ENCODE data around the gene SGPP1. TPM values are rescaled to one million over a fixed set of nuclear protein-coding genes. Genes with fewer than 3 reads are reported as not detected.

Gene SGPP1
- polyA plus RNA-seq, 2 donors = 2.5 to 4.5 TPM

DNA sequence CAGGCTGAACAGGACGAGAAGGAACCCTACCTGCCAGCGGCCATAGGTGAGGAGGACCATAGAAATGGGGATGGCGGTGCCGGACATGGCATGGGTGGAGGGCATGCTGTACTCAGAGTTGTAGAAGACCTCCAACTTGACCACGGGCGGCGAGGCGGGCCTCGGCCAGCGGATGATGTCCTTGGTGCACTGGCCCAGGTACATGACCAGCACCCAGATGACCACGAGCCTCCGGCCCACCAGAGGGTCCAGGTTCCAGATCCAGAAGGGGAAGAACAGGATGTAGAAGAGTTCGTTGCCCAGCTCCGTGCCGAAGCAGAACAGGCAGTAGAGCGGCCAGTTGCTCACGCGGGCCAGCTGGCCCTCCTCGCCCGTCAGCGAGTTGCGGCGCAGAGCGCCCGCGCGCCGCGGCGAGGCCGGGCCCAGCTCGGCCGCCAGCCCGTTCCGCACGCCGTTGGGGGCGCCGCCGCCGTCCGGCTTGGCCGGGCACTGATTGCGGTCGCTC lies 582 bp downstream of the SGPP1 start:
- H3K4me1 ChIP-seq (ENCODE audit: control insufficient read depth in 2 of 2, insufficient read depth in 2 of 2, low read length in 1 of 2) = no peaks in the 10 kb centered on the region
- 1% methylated on average over 38 to 45 of the region's 45 CpGs for WGBS, 2 donors

DNA sequence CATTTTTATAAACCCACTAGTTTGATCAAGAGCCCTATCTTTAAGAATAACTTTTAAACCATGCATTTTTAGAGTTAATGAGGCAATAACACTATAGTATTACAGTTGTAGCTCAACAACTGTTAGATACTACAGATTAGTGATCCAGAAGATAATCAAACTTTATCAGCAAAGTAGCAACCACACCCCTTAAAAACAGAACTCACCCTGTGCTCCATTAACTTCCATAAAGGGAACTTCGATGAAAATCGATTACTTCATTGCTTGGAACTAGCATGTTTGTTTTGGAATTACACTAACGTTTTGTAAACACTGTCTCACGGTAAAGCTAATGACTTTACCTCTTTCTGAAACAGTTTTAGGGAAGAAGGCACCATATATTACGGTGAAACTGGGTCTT lies 1.4 kb downstream of the SGPP1 start:
- H3K4me1 ChIP-seq (ENCODE audit: control insufficient read depth in 2 of 2, insufficient read depth in 2 of 2, low read length in 1 of 2) = no peaks in the 10 kb centered on the region
- H3K27ac ChIP-seq (ENCODE audit: low read depth in 2 of 2, low read length in 1 of 2) = no peak overlapping the region
- no peaks in the 10 kb centered on the region for H3K27me3 ChIP-seq (ENCODE audit: control insufficient read depth in 1 of 2, insufficient read depth in 2 of 2, low read length in 2 of 2)
- H3K36me3 ChIP-seq (ENCODE audit: control insufficient read depth in 2 of 2, insufficient read depth in 2 of 2, low read length in 1 of 2) = no peaks in the 10 kb centered on the region
- H3K4me3 ChIP-seq (ENCODE audit: low read depth in 1 of 2, low read length in 2 of 2) = peak overlapping the region in 1 of 2 donors; percentile 85
- 5 to 7% methylated on average over 5 of the region's 5 CpGs for WGBS, 2 donors
- H3K9me3 ChIP-seq (ENCODE audit: control insufficient read depth in 2 of 2, insufficient read depth in 1 of 2, low read depth in 1 of 2, low read length in 1 of 2) = no peaks in the 10 kb centered on the region

More for the DNA sequence above, 582 bp downstream of the SGPP1 start:
- Histone ChIP-seq H3K9me3 (ENCODE audit: control insufficient read depth in 2 of 2, insufficient read depth in 1 of 2, low read depth in 1 of 2, low read length in 1 of 2) (no peaks in the 10 kb centered on the region), H3K36me3 (ENCODE audit: control insufficient read depth in 2 of 2, insufficient read depth in 2 of 2, low read length in 1 of 2) (no peaks in the 10 kb centered on the region), H3K27ac (ENCODE audit: low read depth in 2 of 2, low read length in 1 of 2) (peak overlapping the region; percentile 81 to 83), H3K27me3 (ENCODE audit: control insufficient read depth in 1 of 2, insufficient read depth in 2 of 2, low read length in 2 of 2) (no peaks in the 10 kb centered on the region), H3K4me3 (ENCODE audit: low read depth in 1 of 2, low read length in 2 of 2) (peak overlapping the region; percentile 85 to 97)

DNA sequence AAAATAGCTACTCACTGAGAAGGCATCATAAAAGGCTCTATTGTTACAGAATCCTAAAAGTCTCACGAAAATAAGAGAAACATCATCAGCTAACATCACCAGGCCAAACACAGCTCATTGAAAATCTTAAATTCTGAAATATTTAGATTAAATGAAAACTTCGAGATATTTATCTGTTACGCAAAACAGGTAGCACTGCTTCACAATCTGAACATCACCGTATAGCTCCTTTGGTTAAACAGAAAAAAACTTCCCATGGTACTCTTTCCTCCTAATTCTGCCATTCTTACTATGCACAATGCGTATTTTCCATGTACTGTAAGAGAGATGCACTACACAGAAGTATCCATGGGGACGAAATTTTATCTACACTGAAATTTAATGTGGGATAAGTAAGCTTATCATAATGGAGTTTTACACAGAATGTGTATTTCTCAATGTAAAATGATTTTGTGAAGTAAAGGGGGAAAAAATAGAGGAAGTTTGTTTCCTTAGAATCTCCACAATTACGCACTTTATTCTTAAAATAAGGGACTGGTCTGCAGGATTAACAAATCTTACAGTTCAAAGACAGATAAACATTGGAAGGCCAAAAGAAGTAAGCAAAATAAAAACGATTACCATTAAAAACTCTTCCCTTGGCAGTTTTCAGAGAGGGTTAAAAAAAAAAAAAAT lies 1.9 kb downstream of the SGPP1 start:
- Histone ChIP-seq H3K4me3 (ENCODE audit: low read depth in 1 of 2, low read length in 2 of 2) (peak overlapping the region in 1 of 2 donors; percentile 85), H3K4me1 (ENCODE audit: control insufficient read depth in 2 of 2, insufficient read depth in 2 of 2, low read length in 1 of 2) (no peaks in the 10 kb centered on the region), H3K9me3 (ENCODE audit: control insufficient read depth in 2 of 2, insufficient read depth in 1 of 2, low read depth in 1 of 2, low read length in 1 of 2) (no peaks in the 10 kb centered on the region), H3K27ac (ENCODE audit: low read depth in 2 of 2, low read length in 1 of 2) (no peak overlapping the region), H3K36me3 (ENCODE audit: control insufficient read depth in 2 of 2, insufficient read depth in 2 of 2, low read length in 1 of 2) (no peaks in the 10 kb centered on the region), H3K27me3 (ENCODE audit: control insufficient read depth in 1 of 2, insufficient read depth in 2 of 2, low read length in 2 of 2) (no peaks in the 10 kb centered on the region)
- 63 to 70% methylated on average over 8 of the region's 8 CpGs for WGBS, 2 donors

DNA sequence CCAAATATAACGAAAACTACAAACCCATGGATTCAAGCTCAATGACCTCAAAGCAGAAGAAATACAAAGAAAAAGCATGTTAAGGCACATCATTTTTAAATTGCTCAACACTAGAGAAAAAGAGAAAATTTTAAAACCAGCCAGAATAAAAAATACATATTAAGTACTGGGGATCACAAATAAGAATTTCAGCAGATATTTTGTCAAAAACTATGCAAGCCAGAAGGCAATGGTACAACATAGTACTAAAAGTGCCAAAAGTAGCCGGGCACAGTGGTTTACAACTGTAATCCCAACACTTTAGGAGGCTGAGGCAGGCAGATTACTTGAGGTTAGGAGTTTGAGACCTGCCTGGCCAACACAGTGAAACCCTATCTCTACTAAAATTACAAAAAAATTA lies 10.2 kb downstream of the SGPP1 start:
- H3K4me3 ChIP-seq (ENCODE audit: low read depth in 1 of 2, low read length in 2 of 2) = no peak overlapping the region
- 80 to 85% methylated on average over 2 of the region's 2 CpGs for WGBS, 2 donors
- no peak overlapping the region for H3K27ac ChIP-seq (ENCODE audit: low read depth in 2 of 2, low read length in 1 of 2)
- no peaks in the 10 kb centered on the region for H3K36me3 ChIP-seq (ENCODE audit: control insufficient read depth in 2 of 2, insufficient read depth in 2 of 2, low read length in 1 of 2)
- no peaks in the 10 kb centered on the region for H3K27me3 ChIP-seq (ENCODE audit: control insufficient read depth in 1 of 2, insufficient read depth in 2 of 2, low read length in 2 of 2)
- peaks cover 0 to 4% of the 10 kb centered on the region in 2 donors for H3K4me1 ChIP-seq (ENCODE audit: control insufficient read depth in 2 of 2, insufficient read depth in 2 of 2, low read length in 1 of 2)
- no peaks in the 10 kb centered on the region for H3K9me3 ChIP-seq (ENCODE audit: control insufficient read depth in 2 of 2, insufficient read depth in 1 of 2, low read depth in 1 of 2, low read length in 1 of 2)

DNA sequence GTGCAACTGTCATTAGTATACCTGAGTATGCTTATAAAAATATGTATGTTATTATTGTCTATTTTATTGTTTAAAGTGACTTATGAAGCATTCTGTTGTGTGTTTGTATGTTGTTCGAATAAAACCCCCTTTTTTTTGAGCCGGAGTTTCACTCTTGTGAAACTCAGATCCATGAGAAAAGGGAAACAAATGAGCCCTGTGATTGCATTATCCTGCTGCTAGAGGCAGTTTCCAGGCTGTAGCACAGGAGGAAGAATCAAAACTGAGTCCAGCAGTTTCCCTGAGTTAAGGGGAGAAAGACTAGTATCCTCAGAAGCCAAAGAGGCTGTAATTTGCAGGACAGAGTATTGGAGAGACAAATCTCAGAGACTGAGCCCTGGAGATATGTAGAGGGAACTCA lies 12.5 kb downstream of the SGPP1 start:
- Histone ChIP-seq H3K4me1 (ENCODE audit: control insufficient read depth in 2 of 2, insufficient read depth in 2 of 2, low read length in 1 of 2) (peaks cover 0 to 4% of the 10 kb centered on the region in 2 donors), H3K27me3 (ENCODE audit: control insufficient read depth in 1 of 2, insufficient read depth in 2 of 2, low read length in 2 of 2) (no peaks in the 10 kb centered on the region), H3K27ac (ENCODE audit: low read depth in 2 of 2, low read length in 1 of 2) (no peak overlapping the region), H3K9me3 (ENCODE audit: control insufficient read depth in 2 of 2, insufficient read depth in 1 of 2, low read depth in 1 of 2, low read length in 1 of 2) (no peaks in the 10 kb centered on the region), H3K4me3 (ENCODE audit: low read depth in 1 of 2, low read length in 2 of 2) (no peak overlapping the region), H3K36me3 (ENCODE audit: control insufficient read depth in 2 of 2, insufficient read depth in 2 of 2, low read length in 1 of 2) (no peaks in the 10 kb centered on the region)
- 93 to 97% methylated on average over 2 of the region's 2 CpGs for WGBS, 2 donors

DNA sequence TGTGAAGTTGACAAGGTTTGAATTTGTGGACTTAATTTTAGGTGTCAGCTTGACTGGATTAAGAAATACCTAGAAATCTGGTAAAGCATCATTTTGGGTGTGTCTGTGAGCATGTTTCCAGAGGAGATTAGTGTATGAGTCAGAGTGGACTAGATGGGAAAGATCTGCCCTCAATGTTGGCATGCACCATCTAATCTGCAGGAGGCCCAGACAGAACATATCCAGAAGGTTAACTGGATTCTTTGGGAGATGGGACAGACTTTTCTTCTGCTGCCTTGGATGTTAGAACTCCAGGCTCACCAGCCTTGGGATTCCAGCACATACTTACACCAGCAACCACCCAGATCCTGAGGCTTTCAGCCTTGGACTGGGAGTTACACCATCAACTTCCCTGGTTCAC lies 14.1 kb downstream of the SGPP1 start:
- H3K9me3 ChIP-seq (ENCODE audit: control insufficient read depth in 2 of 2, insufficient read depth in 1 of 2, low read depth in 1 of 2, low read length in 1 of 2) = no peaks in the 10 kb centered on the region
- peaks cover 0 to 4% of the 10 kb centered on the region in 2 donors for H3K4me1 ChIP-seq (ENCODE audit: control insufficient read depth in 2 of 2, insufficient read depth in 2 of 2, low read length in 1 of 2)
- no peaks in the 10 kb centered on the region for H3K36me3 ChIP-seq (ENCODE audit: control insufficient read depth in 2 of 2, insufficient read depth in 2 of 2, low read length in 1 of 2)
- no peak overlapping the region for H3K4me3 ChIP-seq (ENCODE audit: low read depth in 1 of 2, low read length in 2 of 2)
- H3K27me3 ChIP-seq (ENCODE audit: control insufficient read depth in 1 of 2, insufficient read depth in 2 of 2, low read length in 2 of 2) = no peaks in the 10 kb centered on the region
- H3K27ac ChIP-seq (ENCODE audit: low read depth in 2 of 2, low read length in 1 of 2) = no peak overlapping the region

DNA sequence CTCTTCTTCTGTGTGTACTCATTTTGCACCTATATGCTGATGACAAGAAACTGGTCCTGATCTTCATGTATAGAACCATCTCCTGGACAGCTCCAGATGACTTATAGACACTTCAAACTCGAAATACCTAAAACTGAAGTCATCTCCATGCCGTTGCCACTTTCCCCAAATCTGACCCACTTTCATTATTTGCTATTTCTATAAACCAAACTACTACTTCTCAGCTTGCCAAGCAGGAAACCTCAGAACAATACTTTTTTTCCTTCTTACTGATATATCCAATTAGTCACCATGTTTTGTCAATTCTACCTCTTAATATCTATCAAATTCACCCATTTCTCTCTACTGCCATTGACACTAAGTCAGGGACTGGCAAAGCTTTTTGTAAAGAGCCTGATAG lies 14.8 kb downstream of the SGPP1 start:
- no peak overlapping the region for H3K27ac ChIP-seq (ENCODE audit: low read depth in 2 of 2, low read length in 1 of 2)
- no peaks in the 10 kb centered on the region for H3K27me3 ChIP-seq (ENCODE audit: control insufficient read depth in 1 of 2, insufficient read depth in 2 of 2, low read length in 2 of 2)
- H3K4me1 ChIP-seq (ENCODE audit: control insufficient read depth in 2 of 2, insufficient read depth in 2 of 2, low read length in 1 of 2) = peaks cover 0 to 4% of the 10 kb centered on the region in 2 donors
- H3K4me3 ChIP-seq (ENCODE audit: low read depth in 1 of 2, low read length in 2 of 2) = no peak overlapping the region
- H3K36me3 ChIP-seq (ENCODE audit: control insufficient read depth in 2 of 2, insufficient read depth in 2 of 2, low read length in 1 of 2) = no peaks in the 10 kb centered on the region
- WGBS, 2 donors = 58 to 65% methylated on average over 2 of the region's 2 CpGs
- no peaks in the 10 kb centered on the region for H3K9me3 ChIP-seq (ENCODE audit: control insufficient read depth in 2 of 2, insufficient read depth in 1 of 2, low read depth in 1 of 2, low read length in 1 of 2)

DNA sequence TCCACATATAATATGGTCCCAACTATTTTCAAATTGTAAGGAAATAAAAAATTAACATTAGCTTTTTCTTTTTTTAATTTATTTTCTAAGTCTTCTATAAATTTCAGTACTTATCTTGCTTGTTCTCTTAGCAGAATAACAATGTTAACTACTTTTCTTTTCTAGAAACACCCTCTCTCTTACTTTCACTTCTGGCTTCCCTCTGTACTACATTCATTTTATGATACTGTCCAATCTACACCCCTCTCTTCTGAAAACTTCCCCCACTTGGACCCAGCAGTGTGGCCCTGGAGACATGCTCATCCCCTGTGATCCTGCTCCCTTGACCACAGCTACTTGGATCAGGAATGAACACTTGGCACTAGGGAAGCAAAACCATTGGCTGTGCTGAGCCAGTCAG lies 15.7 kb downstream of the SGPP1 start:
- no peaks in the 10 kb centered on the region for H3K9me3 ChIP-seq (ENCODE audit: control insufficient read depth in 2 of 2, insufficient read depth in 1 of 2, low read depth in 1 of 2, low read length in 1 of 2)
- no peak overlapping the region for H3K27ac ChIP-seq (ENCODE audit: low read depth in 2 of 2, low read length in 1 of 2)
- H3K4me3 ChIP-seq (ENCODE audit: low read depth in 1 of 2, low read length in 2 of 2) = no peak overlapping the region
- no peaks in the 10 kb centered on the region for H3K27me3 ChIP-seq (ENCODE audit: control insufficient read depth in 1 of 2, insufficient read depth in 2 of 2, low read length in 2 of 2)
- H3K36me3 ChIP-seq (ENCODE audit: control insufficient read depth in 2 of 2, insufficient read depth in 2 of 2, low read length in 1 of 2) = no peaks in the 10 kb centered on the region
- peaks cover 0 to 4% of the 10 kb centered on the region in 2 donors for H3K4me1 ChIP-seq (ENCODE audit: control insufficient read depth in 2 of 2, insufficient read depth in 2 of 2, low read length in 1 of 2)

DNA sequence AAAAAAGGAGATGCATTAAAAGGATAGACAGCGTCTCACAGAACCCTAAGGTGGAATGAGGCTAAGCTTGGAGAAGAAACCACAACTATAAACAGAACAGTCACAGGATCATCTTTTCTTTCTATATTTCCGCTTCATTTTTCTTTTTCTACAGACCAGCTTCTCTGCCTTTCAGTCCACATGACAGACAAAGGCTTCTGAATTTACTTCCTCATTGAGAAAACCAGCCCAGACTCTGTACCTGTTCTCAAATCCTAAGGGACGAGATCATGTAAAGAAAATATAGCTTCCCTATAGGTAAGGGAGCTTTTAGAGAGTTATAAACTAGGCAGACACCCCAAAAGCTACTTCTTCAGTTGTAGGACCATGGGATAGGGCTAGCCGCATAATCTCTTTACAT lies 17.4 kb downstream of the SGPP1 start:
- no peak overlapping the region for H3K4me3 ChIP-seq (ENCODE audit: low read depth in 1 of 2, low read length in 2 of 2)
- WGBS, 2 donors = 91 to 96% methylated on average over 4 of the region's 4 CpGs
- H3K4me1 ChIP-seq (ENCODE audit: control insufficient read depth in 2 of 2, insufficient read depth in 2 of 2, low read length in 1 of 2) = peaks cover 0 to 4% of the 10 kb centered on the region in 2 donors
- no peak overlapping the region for H3K27ac ChIP-seq (ENCODE audit: low read depth in 2 of 2, low read length in 1 of 2)
- no peaks in the 10 kb centered on the region for H3K36me3 ChIP-seq (ENCODE audit: control insufficient read depth in 2 of 2, insufficient read depth in 2 of 2, low read length in 1 of 2)
- no peaks in the 10 kb centered on the region for H3K27me3 ChIP-seq (ENCODE audit: control insufficient read depth in 1 of 2, insufficient read depth in 2 of 2, low read length in 2 of 2)
- no peaks in the 10 kb centered on the region for H3K9me3 ChIP-seq (ENCODE audit: control insufficient read depth in 2 of 2, insufficient read depth in 1 of 2, low read depth in 1 of 2, low read length in 1 of 2)

DNA sequence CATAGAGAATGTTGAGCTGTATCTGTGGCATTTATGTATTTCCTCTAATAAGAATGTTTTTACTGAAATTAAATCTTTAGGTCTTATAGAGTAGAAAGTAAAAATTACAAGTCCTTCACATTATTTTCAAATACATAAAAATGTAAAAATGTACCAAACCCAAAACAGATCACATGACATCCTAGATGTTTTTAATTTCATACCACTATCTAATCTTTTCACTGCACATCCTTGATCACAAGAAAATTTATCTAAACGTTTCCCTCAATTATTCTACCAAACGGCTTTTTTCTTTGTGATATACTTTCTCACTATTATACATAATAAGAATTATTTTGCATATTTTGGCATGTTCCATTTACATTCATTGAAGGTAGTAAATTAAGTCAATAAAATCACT lies 18.3 kb downstream of the SGPP1 start:
- WGBS, 2 donors = 71 to 81% methylated on average over 2 of the region's 2 CpGs
- Histone ChIP-seq H3K27ac (ENCODE audit: low read depth in 2 of 2, low read length in 1 of 2) (no peak overlapping the region), H3K27me3 (ENCODE audit: control insufficient read depth in 1 of 2, insufficient read depth in 2 of 2, low read length in 2 of 2) (no peaks in the 10 kb centered on the region), H3K9me3 (ENCODE audit: control insufficient read depth in 2 of 2, insufficient read depth in 1 of 2, low read depth in 1 of 2, low read length in 1 of 2) (no peaks in the 10 kb centered on the region), H3K4me3 (ENCODE audit: low read depth in 1 of 2, low read length in 2 of 2) (no peak overlapping the region), H3K4me1 (ENCODE audit: control insufficient read depth in 2 of 2, insufficient read depth in 2 of 2, low read length in 1 of 2) (peaks cover 0 to 4% of the 10 kb centered on the region in 2 donors), H3K36me3 (ENCODE audit: control insufficient read depth in 2 of 2, insufficient read depth in 2 of 2, low read length in 1 of 2) (no peaks in the 10 kb centered on the region)

All from esophagus (tissue), 2 donors.